CD4-positive, alpha-beta T cell treated with Interleukin-21 for 1 hour (primary cell): ENCODE results near the gene ADAM12.
"Not testable (repeated sequence)": the region's sequence is repeated elsewhere in the genome, so short reads cannot be mapped to it uniquely, and the experiment has no call there.

Experiments
- DNase-seq: peaks from one replicate; pipeline ENCODE4 v3.0.0-alpha.2; 2020

The ADAM12 gene

GRCh38 chr10:126402721-126403695 is 14.7 kb upstream of the ADAM12 start:
- no peak for DNase-seq

GRCh38 chr10:126400641-126401040 is 12.4 kb upstream of the ADAM12 start:
- DNase-seq, result no peak

GRCh38 chr10:126398924-126399323 is 10.6 kb upstream of the ADAM12 start:
- DNase-seq, result no peak

- DNase-seq, result no peak
Observed at GRCh38 chr10:126398383-126398743, 10.1 kb upstream of the ADAM12 start.

GRCh38 chr10:126397640-126398382 is 9.5 kb upstream of the ADAM12 start:
- DNase-seq, result no peak

- DNase-seq, result no peak
Observed at GRCh38 chr10:126397156-126397555, 8.9 kb upstream of the ADAM12 start.

- no peak for DNase-seq
Observed at GRCh38 chr10:126394948-126395347, 6.7 kb upstream of the ADAM12 start.

GRCh38 chr10:126393076-126393475 is 4.8 kb upstream of the ADAM12 start:
- DNase-seq, result no peak

- no peak for DNase-seq
Observed at GRCh38 chr10:126392469-126392868, 4.2 kb upstream of the ADAM12 start.

GRCh38 chr10:126392068-126392467 is 3.8 kb upstream of the ADAM12 start:
- no peak for DNase-seq

GRCh38 chr10:126391192-126391885 is 3.1 kb upstream of the ADAM12 start:
- DNase-seq, result no peak

- DNase-seq, result no peak
Observed at GRCh38 chr10:126390324-126390723, 2.0 kb upstream of the ADAM12 start.

GRCh38 chr10:126387041-126387921 is 996 bp downstream of the ADAM12 start:
- DNase-seq, result peak; percentile 22

- no peak for DNase-seq
Observed at GRCh38 chr10:126384269-126384873, 3.9 kb downstream of the ADAM12 start.

- no peak for DNase-seq
Observed at GRCh38 chr10:126380352-126381076, 7.8 kb downstream of the ADAM12 start.

- not testable (repeated sequence) for DNase-seq
Observed at GRCh38 chr10:126379166-126379565, 9.1 kb downstream of the ADAM12 start.

- DNase-seq, result no peak
Observed at GRCh38 chr10:126376956-126377355, 11.3 kb downstream of the ADAM12 start.

- DNase-seq, result no peak
Observed at GRCh38 chr10:126375926-126376554, 12.2 kb downstream of the ADAM12 start.

GRCh38 chr10:126375299-126375698 is 13.0 kb downstream of the ADAM12 start:
- no peak for DNase-seq

GRCh38 chr10:126374435-126374834 is 13.8 kb downstream of the ADAM12 start:
- DNase-seq, result no peak

- DNase-seq, result no peak
Observed at GRCh38 chr10:126373972-126374371, 14.3 kb downstream of the ADAM12 start.
